Astrocyte of the hippocampus (primary cell): ENCODE results near the gene RPL32.
"Not testable (repeated sequence)": the region's sequence is repeated elsewhere in the genome, so short reads cannot be mapped to it uniquely, and the experiment has no call there.

Experiments
- DNase-seq: peaks from one replicate; pipeline ENCODE4 v3.0.0; 2011; ENCODE audit warnings: low read depth, low spot score

RPL32 gene

DNA sequence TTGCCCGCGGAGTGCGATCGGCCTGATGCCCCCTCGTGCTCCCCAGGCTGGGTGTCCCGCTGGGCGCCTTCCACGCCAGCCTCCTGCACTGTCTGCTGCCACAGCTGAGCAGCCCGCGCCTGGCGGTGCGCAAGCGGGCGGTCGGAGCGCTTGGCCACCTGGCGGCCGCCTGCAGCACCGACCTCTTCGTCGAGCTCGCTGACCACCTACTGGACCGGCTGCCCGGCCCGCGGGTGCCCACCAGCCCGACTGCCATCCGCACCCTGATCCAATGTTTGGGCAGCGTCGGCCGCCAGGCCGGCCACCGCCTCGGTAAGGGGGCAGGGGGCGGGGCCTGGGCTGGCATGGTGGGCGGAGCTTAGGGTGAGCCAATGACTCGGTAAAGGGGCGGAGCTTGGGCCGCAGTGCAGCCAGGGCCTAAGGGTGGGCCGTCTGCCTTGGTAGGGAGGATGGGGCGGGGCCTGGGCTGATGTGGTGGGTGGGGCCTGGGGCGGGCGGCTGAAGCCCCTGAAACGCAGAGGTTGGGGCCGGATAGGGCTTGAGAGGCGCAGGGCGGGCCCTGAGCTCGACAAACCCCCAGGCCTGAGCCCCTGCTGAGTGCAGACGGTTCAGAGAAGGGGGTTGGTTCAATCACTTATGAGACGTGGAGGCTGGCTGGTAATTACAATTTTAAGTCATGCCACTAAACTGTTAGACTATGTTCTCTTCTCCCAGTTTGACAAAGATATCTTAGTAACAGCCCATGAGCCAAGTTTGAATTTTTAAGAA is 31.2 kb downstream of the RPL32 start:
- DNase-seq = peak; percentile 97

DNA sequence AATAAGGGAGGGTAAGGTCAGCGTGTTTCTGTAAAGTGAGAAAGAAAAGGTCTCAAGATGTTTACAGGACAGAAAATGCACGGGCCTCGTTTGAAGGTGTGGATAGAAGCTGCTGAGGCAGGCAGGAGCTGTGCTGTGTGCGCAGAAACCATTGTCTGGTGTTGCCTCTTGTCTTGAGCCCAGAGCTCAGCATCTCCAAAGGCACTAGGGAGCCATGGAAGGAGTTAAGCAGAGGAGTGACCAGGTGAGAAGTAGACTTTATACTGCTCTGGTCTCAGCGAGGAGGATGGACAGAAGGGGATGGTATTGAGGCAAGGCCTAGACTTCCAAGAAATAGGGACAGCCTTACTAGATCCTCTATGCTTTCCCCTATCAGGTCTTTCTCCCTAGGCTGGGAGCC is 31.9 kb downstream of the RPL32 start:
- no peak for DNase-seq

DNA sequence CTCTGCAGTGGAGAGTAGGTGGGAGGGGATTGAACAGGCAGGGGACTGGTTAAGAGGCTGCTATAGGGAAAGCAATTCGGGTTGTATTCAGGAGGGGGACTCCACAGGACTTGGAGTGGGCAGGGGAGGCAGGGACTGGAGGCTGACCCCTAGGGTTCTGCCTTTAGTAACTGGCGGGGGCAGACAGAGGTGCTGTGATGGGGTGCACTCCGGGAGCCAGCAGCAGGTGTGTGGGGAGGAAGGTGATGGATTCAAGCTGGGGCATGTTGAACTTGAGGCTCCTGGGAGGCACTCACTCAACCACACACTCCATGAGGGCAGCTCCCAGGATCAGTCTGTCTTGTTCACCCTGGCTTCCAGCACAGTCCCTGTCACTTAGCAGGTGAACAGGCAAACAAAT is 32.4 kb downstream of the RPL32 start:
- DNase-seq = no peak

DNA sequence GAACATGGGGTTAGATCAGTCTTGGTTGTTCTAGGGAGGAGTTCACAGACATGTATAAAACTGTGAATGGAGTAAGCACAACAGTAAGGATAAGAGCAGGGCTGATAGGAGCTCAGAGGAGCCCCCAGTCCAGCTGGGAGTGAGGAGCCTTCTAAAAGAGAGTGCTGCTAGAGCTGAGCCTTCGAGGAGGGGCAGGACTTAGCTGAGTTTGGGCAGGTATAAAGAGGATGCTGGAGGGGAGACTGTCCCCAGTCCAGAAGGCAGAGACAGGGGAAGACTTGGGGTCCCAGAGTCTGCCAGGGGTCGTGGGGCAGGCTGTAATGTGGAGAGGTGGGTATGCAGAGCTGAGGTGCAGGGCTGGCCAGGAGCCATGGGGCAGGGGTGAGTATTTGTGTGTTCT is 32.8 kb downstream of the RPL32 start:
- no peak for DNase-seq

DNA sequence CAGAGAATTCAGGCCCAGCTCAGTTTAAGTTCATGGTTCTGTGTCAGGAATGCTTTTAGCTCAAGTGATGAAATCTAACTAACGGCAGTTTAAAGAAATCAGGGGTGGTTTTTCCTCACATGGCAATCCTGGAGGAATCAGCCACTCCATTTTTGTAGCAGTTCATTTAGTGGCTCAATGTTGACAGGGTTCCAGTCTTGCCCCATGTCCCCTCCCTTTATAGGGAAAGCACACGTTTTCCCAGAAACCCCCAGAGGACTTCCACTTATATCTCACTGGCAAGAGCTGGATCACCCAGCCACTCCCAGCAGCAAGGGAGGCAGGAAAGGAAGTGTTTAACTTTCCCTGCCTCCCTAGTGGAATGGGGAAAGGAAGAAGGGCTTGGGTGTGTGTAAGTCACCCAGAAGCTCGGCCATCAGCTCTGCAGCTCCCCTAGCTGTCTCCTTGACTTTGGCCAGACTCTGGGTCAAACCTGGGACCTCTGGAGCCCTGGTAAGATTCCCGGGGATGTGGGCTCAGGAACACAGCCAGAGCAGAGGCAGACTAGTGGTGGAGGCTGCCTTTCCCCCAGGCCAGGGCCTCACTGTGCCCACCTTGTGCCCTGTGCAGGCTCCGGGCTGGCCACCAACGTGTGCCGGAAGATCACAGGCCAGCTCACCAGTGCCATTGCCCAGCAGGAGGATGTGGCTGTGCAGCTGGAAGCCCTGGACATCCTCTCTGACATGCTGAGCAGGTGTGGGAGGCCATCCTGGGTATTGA is 33.6 kb downstream of the RPL32 start:
- DNase-seq = no peak

DNA sequence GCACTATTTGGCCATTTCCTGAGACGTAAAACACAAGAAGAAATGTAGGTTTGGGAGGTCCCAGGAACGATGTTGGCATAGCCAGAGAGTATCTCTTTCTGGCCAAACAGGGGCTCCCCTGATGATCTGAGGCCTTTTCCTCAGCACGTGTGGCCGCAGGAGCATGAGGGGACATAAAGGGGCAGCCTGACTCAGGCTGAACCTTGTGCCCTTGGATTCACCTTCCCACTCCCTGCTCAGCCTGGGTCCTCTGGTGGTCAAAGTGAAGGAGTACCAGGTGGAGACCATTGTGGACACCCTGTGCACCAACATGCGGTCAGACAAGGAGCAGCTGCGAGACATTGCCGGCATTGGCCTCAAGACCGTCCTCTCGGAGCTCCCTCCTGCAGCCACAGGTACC is 34.3 kb downstream of the RPL32 start:
- DNase-seq = no peak

DNA sequence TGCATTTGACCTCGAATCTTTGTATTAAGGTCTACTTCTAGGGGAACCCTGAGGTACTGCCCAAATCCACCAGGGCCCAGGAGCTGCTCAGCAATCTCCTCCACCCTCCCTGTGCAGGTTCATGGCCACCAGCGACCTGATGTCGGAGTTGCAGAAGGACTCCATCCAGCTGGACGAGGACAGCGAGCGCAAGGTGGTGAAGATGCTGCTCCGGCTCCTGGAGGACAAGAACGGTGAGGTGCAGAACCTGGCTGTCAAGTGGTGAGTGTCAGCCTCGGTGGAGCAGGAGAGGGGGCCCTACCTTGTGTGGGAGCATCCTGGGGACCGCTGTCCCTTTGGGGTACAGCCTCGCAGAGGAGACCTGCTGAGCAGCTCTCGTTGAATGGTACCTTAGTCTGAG is 38.0 kb downstream of the RPL32 start:
- DNase-seq = no peak

DNA sequence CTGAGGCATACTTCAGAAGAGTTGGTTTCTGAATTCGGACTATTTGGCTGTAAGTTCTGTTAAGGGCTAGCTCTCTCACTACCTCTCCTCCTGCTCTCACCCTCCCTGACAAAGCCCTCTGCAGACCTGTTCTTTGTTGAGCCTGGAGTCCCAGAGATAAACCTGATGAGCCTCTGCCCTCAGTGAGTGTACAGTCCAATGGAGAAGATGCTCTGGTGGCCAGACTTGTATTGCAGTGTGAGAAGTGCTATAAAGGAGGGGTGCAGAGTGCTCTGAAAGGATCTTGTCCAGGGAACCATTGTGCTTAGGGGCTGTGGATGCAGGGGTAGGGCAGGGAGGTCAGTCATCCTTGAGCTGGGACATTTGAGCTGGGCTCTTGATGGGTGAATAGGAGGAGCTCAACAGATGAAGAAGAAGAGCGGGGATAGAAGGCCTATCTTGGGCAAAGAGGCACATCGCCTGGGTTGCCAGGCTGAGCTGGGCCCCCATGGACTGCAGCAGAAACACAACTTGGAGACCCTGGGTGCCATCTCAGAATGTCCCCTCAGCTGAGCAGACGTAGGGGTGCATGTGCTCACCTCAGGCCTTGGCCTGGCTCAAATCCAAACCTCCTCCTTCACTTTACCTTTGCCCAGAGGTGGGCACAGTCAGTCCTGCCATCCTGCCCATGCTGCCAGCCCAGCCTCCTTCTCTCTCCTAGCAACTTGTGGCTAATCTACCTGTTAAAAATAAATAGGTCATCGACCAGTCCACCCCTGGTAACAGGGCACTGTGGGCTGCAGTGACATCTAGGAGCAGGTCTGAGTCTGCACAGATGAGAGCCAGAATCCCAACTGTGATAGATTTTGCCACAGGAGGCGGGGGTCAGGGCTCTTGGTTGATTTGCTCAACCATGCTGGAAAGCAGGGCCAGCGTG is 41.6 kb downstream of the RPL32 start:
- no peak for DNase-seq

DNA sequence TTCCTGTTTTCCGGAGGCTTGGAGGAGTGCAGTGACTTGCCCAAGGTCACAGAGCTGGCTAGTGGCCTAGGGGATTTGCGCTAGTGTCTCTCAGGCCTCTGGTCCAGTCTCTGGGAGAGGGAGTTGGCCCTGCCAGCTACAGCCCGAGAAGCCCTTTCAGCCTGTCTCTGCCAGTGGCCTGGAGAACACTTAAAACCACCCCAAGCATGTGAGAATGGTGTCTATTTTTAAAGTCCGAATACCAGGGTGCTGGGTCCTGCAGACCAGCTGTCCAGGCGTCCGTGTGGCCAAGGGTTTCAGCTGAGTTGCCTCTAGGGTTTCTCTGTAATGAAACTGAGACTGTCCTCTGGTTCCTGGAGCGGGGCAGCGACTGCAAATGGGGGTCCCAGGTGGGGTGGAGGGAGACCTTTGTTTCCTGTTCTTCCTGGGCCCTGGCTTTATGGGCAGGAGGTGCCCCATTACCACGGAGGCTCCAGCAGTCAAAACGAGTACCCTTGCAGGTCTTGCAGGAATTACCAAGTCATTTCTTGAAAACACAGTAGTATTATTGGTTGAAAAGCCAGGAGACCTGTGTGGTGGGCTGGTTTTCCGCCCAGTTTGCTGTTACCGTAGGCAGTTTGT is 42.7 kb downstream of the RPL32 start:
- no peak for DNase-seq

DNA sequence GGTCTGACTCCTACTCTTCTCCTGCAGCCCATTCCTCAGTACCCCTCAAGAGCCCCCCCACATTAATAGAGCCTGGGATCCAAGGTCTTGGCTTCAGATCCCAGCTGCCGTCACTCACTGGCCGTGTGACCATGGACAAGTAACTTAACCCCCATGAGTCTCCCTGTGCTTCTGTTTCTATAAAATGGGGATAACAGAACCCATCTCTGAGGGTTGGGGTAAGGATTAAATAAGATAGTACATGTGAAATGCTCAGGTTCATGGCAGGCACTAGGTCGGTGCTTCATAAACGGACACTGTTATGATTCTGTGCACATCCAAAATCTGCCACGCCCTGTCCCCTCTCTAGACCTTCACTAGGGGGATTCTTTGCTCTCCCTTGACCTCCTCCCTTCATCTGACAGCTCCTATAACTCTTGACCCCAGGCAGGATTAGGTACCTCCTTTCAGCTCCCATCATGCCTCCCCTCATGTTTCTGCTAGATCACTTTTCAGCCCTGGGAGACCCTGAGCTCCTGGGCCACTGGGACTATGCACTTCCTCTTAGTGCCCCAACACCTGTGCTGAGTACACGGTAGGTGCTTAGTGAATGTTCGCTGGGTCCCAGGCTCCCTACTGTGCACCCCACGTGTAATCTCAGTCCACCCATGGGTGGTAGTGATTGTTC is 43.3 kb downstream of the RPL32 start:
- DNase-seq = no peak

DNA sequence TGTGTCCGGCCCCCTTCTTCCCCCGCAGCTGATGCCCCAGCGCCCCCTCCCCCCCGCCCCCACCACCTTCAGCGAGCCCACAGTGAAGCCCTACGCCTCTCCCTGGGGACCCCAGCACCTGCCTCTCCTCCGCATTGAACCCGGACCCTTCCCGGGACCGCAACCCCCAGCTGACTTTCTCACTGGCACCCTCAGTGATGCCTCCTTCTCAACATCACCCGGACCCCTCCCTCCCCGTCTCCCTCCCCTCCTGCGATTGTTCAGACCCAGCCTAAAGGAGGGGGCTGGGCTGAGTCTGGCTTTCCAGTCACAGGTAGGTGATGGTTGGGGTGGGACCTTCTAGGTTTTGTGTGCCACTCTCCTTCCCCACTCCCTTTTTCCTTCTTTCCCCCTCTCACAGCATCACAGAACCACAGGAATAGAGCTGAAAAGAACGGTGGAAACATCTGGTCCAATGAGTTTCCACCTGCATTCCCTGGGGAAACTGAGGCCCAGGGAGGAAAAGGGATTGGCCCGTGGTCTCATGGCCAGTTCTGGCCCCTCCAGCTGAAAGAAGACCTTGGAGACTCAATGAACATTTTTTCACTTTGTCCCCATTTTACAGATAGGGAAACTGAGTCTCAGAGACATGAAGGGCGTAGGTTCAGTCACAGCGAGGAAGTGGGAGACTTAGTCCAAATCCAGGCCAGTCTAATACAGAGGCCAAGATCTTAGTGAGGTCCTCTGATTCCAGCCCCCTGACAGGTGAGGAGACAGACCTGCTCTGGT is 44.1 kb downstream of the RPL32 start:
- DNase-seq = no peak

DNA sequence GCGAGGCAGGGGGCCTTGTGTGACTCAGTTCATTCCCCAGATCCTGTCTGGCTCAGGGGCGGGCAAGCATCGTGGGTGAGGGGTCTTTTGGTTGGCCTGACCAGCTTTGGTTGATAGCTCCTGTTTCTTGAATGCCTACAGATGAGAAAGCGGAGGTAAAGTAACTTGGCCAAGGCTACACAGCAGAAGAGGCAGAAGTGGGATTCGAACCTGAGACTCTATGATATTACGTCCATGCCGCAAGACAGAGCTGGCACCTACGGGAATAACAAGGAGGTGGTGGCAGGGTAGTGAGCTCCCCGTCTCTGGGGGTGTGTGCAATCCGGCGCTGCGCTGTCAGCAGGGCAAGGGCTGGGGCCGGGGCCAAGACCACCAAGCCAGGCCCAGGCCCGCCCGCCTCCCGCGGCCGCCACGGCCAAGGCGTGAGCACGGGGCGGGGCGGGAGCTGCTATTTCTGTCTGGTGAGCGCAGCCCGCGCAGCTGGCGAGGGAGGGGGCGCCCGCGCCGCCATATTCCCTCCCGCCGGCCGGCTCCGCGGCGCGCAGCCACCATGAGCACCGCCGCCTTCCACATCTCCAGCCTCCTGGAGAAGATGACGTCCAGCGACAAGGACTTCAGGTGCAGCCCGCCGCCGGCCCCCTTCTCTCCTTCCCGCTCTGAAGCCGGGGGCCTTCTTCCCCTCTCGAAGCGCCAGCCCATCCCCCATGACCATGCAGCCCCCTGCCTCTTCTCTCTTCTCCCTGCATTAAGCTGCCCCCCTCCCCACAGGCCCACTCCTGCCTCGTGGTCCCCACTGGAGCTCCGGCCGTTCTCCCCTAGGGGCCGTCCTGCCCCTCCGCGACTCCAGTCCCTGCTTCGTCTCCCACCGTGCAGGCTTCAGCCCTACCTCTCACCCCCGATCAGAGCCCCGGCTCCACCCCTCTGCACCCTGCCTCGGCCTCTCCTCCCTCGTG is 44.9 kb downstream of the RPL32 start, which contains the start of gene CAND2:
Gene CAND2, plus strand, starts transcription at position 510 of the 953 bp plus-strand sequence. Its CDS starts 41 bp downstream, at position 551.
- peak; percentile 80 for DNase-seq

DNA sequence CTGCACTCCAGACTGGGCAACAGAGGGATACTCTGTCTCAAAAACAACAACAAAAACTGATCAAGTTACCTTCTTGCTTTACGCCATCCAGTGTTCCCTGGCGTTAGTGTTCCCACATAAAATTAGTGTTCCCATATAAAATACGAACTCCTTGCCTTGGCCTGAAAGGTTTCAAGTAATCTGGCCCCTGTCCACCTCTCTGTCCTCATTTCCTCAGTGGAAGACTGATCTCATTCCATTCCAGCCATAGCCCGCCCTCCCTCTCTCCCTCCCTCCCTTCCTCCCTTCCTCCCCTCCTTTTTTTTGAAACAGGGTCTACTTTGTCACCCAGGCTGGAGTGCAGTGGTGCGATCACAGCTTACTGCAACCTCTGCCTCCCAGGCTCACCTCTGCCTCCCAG is 47.7 kb downstream of the RPL32 start:
- DNase-seq = no peak

DNA sequence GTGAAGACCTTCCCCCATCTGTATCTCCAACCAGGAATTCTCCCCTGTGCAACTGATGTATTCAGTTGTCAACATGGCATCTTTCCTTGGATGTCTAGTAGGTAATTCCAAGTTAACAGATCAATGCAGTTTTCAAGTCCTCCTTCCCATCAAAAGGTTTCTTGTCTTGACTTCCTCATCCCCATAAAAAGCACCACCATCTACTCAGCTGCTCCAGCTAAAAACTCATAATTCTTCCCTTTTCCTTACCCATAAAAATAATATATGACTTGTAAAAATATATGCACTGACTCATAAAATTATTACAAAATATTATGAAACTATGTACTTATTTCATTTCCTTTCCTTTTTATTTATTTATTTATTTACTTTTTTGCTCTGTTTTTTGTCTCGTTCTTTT is 49.9 kb downstream of the RPL32 start:
- DNase-seq = no peak

DNA sequence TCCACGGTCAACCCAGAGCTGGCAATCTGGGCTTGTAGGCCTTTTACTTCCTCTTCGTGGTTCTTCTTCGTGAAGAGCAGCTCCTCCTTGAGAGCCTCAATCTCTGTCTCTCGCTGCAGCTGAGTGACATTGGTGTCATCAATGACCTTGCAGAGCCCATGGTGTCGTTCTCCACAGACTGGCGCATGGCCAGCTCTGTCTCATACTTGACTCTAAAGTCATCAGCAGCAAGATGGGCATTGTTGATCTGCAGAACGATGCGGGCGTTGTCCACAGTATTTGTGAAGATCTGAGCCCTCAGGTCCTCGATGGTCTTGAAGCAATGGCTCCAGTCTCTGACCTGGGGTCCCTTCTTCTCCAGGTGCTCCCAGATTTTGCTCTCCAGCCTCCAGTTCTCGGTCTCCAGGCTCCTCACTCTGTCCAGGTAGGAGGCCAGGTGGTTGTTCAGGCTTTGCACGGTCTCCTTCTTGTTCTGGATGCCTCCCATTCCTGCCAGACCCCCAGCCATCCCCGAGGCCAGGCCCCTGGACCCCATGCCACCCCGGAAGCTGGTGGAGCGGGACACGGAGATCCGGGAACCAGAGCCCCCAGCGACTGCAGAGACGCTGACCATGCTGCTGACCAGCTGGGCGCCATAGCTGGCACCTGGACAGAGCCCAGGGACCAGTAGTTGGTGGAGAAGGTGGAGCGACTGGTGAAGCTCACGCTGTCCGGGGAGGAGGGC is 53.2 kb downstream of the RPL32 start:
- not testable (repeated sequence) for DNase-seq

DNA sequence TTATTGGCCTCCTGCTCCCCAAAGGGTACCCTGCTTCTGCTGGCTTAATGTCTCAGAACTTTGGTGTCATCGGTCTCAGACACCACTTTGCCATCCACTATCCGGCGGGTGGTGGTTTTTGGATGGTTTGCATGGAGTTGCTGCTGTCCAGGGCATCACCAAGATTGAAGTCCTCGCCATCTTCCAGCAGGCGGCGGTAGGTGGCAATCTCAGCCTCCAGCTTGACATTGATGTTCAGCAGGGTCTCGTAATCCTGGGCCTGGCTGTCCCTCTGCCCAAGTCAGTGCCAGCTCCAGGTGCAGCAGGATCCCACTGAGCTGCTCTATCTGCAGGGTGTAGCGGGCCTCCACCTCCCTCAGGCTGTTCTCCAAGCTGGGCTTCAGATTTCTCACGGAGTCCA is 54.0 kb downstream of the RPL32 start:
- peak; percentile 48 for DNase-seq

DNA sequence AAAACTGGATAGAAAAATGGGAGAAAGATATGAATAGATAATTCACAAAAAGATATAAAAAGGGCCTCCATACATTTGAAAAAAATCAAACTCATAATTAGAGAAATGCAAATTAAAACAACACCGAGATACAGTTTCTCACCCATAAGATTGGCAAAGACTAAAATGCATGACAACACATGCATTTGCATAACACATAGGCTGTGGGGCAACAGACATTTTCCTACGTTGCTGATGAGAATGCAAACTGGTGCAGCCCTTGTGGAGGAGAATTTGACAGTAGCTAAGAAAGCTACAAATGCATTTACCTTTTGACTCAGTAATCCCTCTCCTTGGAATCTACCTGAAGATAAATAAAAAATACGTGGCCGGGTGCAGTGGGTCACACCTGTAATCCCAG is 56.3 kb downstream of the RPL32 start:
- DNase-seq = no peak
